H1 (cell line): ENCODE measurements around the gene CDH18.

Experiments
- EP300 ChIP-seq, 2 experiments: IDR thresholded peaks; 1 replicate in 1 of 2; 2 replicates in 1 of 2; pipeline ENCODE4 v1.6.1; 2011 to 2012; ENCODE audit warnings: low read depth in 2 of 2, low read length in 2 of 2, mild to moderate bottlenecking in 2 of 2, borderline replicate concordance in 1 of 2, inconsistent platforms in 1 of 2, moderate library complexity in 1 of 2
- POLR2AphosphoS5 ChIP-seq: IDR thresholded peaks from 2 replicates; pipeline ENCODE4 v1.6.1; 2011; ENCODE audit warnings: low read depth, low read length
- RAD21 ChIP-seq, 2 experiments: IDR thresholded peaks in 1 of 2; conservative IDR thresholded peaks in 1 of 2; 2 replicates each; pipeline ENCODE4 v1.6.1; 2011; ENCODE audit warnings: low read depth in 2 of 2, low read length in 2 of 2, improper control_type of control experiment in 1 of 2, inconsistent platforms in 1 of 2, mild to moderate bottlenecking in 1 of 2, moderate library complexity in 1 of 2
- TF ChIP-seq, protein P1 (sequence below), 3 experiments: IDR thresholded peaks; 1 replicate in 2 of 3; 2 replicates in 1 of 3; pipeline versions ENCODE4 v1.5.1 to v1.6.1; 2011; ENCODE audit warnings: low read length in 3 of 3, mild to moderate bottlenecking in 3 of 3, inconsistent platforms in 2 of 3, low read depth in 1 of 3, moderate library complexity in 1 of 3; ENCODE audit not compliant: insufficient read depth in 1 of 3; ENCODE audit errors: control extremely low read depth in 1 of 3

DNA sequence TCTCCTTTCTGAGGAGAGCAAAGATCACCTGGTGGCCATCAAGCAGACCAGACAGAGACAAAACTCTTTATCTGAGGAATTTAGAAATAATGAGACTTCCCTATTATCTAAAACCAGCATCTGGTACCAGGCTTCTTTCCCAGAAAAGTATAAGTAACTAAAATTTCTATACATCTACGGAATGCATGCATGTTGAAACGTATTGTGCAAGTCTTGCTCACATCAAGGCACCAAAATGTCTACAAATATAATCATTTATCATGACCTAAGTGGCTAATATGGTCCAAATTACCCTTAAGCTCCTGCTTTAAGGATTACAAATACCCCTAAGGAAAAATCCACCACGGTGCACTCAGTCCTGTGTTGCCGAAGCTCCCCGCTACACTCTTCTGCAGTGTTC lies 286.3 kb downstream of the CDH18 start:
- TF ChIP-seq RAD21 (IDR thresholded peaks at IDR 0.05 in 1 of 2, conservative IDR thresholded peaks at IDR 0.05 in 1 of 2; ENCODE audit: low read depth in 2 of 2, low read length in 2 of 2) (no peak), POLR2AphosphoS5 (no peak), EP300 (IDR thresholded peaks at IDR 0.05; ENCODE audit: borderline replicate concordance in 1 of 2, low read depth in 2 of 2, low read length in 2 of 2) (no peak)
- TF ChIP-seq, protein P1, sequence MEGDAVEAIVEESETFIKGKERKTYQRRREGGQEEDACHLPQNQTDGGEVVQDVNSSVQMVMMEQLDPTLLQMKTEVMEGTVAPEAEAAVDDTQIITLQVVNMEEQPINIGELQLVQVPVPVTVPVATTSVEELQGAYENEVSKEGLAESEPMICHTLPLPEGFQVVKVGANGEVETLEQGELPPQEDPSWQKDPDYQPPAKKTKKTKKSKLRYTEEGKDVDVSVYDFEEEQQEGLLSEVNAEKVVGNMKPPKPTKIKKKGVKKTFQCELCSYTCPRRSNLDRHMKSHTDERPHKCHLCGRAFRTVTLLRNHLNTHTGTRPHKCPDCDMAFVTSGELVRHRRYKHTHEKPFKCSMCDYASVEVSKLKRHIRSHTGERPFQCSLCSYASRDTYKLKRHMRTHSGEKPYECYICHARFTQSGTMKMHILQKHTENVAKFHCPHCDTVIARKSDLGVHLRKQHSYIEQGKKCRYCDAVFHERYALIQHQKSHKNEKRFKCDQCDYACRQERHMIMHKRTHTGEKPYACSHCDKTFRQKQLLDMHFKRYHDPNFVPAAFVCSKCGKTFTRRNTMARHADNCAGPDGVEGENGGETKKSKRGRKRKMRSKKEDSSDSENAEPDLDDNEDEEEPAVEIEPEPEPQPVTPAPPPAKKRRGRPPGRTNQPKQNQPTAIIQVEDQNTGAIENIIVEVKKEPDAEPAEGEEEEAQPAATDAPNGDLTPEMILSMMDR (IDR thresholded peaks at IDR 0.05; ENCODE audit: control extremely low read depth in 1 of 3, insufficient read depth in 1 of 3, low read depth in 1 of 3, low read length in 3 of 3) = no peak
